Smooth muscle cell (in vitro differentiated cells): ENCODE data around the gene MOGAT3. TPM values are rescaled to one million over a fixed set of nuclear protein-coding genes. Genes with fewer than 3 reads are reported as not detected.
A peak's percentile ranks its signal among the peaks of the same experiment; 100 is the strongest.

Experiments used
- DNase-seq: peaks from one replicate; lab custom pipeline; 2025; ENCODE audit not compliant: unreplicated experiment; lab: John Stamatoyannopoulos, UW
- H2AFZ ChIP-seq: fragments of 200-600 bp; sonication (generic); 2 replicates; pipeline ENCODE4 v1.6.0; 2016; ENCODE audit warnings: antibody characterized with exemption, low read depth, mild to moderate bottlenecking
- H3F3A ChIP-seq: fragments of 200-600 bp; sonication (generic); 2 replicates; pipeline ENCODE4 v1.6.0; 2017; ENCODE audit warnings: antibody characterized with exemption, low read depth
- H3K27ac ChIP-seq: fragments of 200-600 bp; sonication (generic); 2 replicates; pipeline ENCODE4 v1.5.1; 2016; ENCODE audit warnings: low read depth, mild to moderate bottlenecking
- H3K27me3 ChIP-seq: fragments of 200-600 bp; sonication (generic); 2 replicates; pipeline ENCODE4 v1.6.1; 2016; ENCODE audit warnings: low read depth, mild to moderate bottlenecking
- H3K36me3 ChIP-seq: fragments of 200-600 bp; sonication (generic); 2 replicates; pipeline ENCODE4 v1.5.1; 2016; ENCODE audit warnings: low read depth
- H3K4me1 ChIP-seq: fragments of 200-600 bp; sonication (generic); 2 replicates; pipeline ENCODE4 v1.5.1; 2016; ENCODE audit warnings: low read depth
- H3K4me2 ChIP-seq: fragments of 200-600 bp; sonication (generic); 2 replicates; pipeline ENCODE4 v1.6.0; 2016; ENCODE audit warnings: mild to moderate bottlenecking
- H3K4me3 ChIP-seq: fragments of 200-600 bp; sonication (generic); 2 replicates; pipeline ENCODE4 v1.5.1; 2016; ENCODE audit warnings: mild to moderate bottlenecking
- H3K79me2 ChIP-seq: fragments of 200-600 bp; sonication (generic); 2 replicates; pipeline ENCODE4 v1.6.0; 2016; ENCODE audit warnings: low read depth, mild to moderate bottlenecking
- H3K9ac ChIP-seq: fragments of 200-600 bp; sonication (generic); 2 replicates; pipeline ENCODE4 v1.6.0; 2016; ENCODE audit warnings: low read depth
- H3K9me3 ChIP-seq: fragments of 200-600 bp; sonication (generic); replicated peaks from 2 replicates; pipeline ENCODE4 v1.5.1; 2016; ENCODE audit warnings: low read depth
- H4K20me1 ChIP-seq: fragments of 200-600 bp; sonication (generic); 2 replicates; pipeline ENCODE4 v1.6.0; 2016; ENCODE audit warnings: low read depth
- WGBS: methylation state at CpG from one replicate; pipeline ENCODE4 v1.1.7; 2016; ENCODE audit warnings: low lambda C conversion rate; 5-methylcytosine and 5-hydroxymethylcytosine counted together
- polyA plus RNA-seq: library from polyadenylated mRNA; unstranded; fragments of >200 nt; fragmentation: Nextera tagmentation; extraction: Ambion mirVana; gene quantifications from 2 replicates; pipeline ENCODE4 v1.2.1, GENCODE V29; 2016
- total RNA-seq: library from RNA; depleted of rRNA; stranded (reverse); fragments of >200 nt; gene quantifications from 2 replicates; pipeline ENCODE4 v1.2.3, GENCODE V29; 2014
- TF ChIP-seq, protein P1 (sequence below): fragments of 200-600 bp; sonication (generic); IDR thresholded peaks from 2 replicates; pipeline ENCODE4 v1.5.1; 2017; ENCODE audit warnings: borderline replicate concordance, mild to moderate bottlenecking, antibody characterized with exemption; ENCODE audit not compliant: insufficient read depth, poor library complexity, severe bottlenecking

MOGAT3 gene
- total and polyA plus RNA-seq, 2 experiments from 2014 or later = not detected

DNA sequence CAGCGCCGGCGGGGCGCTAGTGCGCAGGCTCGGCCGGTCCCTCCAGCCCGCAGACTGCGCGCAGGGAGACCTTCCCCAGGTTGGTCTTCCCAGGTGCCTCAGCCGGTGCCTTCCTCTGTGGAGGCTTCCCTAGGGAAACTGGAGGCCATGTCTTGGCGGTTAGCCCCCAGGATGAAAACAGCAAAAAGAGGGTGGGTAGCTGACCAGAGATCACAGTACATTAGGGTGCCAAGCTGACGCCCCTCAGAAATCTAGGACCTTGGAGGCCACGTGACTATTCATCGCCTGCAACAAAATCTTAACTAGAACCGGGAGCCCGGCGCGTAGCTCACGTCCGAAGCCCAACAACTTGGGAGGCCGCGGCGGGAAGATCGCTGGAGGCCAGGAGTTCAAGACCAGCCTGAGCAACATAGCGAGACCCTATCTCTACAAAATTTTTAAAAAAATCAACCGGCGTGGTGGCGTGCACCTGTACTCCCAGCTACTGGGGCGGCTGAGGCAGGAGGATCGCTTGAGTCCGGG lies 44.4 kb upstream of the MOGAT3 start:
- H3K27ac ChIP-seq = no peak overlapping the region
- WGBS = 49% methylated on average over 31 of the region's 32 CpGs
- H3K9me3 ChIP-seq = no peaks in the 10 kb centered on the region
- H3K27me3 ChIP-seq = no peaks in the 10 kb centered on the region
- peaks cover 60% of the 10 kb centered on the region for H3K79me2 ChIP-seq
- peak overlapping the region; percentile 94 for H3K4me2 ChIP-seq
- H3K4me3 ChIP-seq = peak overlapping the region; percentile 82
- H3K4me1 ChIP-seq = no peaks in the 10 kb centered on the region
- peaks cover 8% of the 10 kb centered on the region for H3F3A ChIP-seq
- TF ChIP-seq, protein P1, sequence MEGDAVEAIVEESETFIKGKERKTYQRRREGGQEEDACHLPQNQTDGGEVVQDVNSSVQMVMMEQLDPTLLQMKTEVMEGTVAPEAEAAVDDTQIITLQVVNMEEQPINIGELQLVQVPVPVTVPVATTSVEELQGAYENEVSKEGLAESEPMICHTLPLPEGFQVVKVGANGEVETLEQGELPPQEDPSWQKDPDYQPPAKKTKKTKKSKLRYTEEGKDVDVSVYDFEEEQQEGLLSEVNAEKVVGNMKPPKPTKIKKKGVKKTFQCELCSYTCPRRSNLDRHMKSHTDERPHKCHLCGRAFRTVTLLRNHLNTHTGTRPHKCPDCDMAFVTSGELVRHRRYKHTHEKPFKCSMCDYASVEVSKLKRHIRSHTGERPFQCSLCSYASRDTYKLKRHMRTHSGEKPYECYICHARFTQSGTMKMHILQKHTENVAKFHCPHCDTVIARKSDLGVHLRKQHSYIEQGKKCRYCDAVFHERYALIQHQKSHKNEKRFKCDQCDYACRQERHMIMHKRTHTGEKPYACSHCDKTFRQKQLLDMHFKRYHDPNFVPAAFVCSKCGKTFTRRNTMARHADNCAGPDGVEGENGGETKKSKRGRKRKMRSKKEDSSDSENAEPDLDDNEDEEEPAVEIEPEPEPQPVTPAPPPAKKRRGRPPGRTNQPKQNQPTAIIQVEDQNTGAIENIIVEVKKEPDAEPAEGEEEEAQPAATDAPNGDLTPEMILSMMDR = no peak
- H3K9ac ChIP-seq = peak overlapping the region; percentile 81
- DNase-seq = no peak
- H2AFZ ChIP-seq = peak overlapping the region; percentile 51
- H4K20me1 ChIP-seq = peaks cover 19% of the 10 kb centered on the region
- no peaks in the 10 kb centered on the region for H3K36me3 ChIP-seq

DNA sequence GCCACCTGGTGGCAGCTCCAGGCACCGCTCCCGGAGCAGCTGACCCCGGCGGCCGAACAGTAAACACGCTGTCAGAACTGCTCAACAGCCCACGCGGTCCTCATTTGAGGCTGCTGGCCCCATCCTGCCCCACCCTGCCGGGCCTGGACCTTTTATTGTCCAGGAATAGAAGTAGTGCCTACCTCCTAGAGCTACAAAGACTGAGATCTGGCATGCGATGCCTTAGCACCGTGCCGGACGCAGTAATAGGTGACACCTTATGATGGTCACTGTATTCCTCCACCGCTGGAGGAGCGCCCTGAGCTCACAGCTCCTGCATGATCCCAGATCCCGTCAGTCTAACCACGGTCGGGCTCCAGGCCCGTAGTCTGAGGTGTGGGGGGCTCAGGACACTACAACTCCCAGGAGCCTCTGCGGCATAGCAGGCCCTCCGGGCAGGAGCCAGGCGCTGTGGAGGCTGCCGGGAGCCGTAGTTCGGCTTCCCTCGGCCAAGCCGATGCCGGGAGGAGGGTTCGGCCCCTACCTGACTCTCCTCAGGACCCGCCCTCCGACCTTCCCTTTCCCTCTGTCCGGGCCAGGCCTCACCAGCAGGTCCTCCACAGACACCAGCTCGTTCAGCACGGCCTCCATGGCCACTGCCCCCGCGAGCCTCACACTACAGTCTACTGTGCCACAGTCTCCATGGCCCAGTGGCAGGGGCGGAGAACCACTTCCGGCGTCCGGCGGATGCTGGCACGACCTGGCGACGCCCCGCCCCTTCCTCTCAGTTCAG lies 43.7 kb upstream of the MOGAT3 start, which contains the start of gene FIS1:
FIS1 (minus strand) TSS at position 707 of the 772 bp plus-strand sequence; CDS start at position 630, 77 bp downstream.
- WGBS = 1% methylated on average over 44 of the region's 45 CpGs
- peaks cover 53% of the 10 kb centered on the region for H3K79me2 ChIP-seq
- H3K27me3 ChIP-seq = no peaks in the 10 kb centered on the region
- H2AFZ ChIP-seq = peak within 1 kb of the TSS; percentile 51
- peaks cover 14% of the 10 kb centered on the region for H4K20me1 ChIP-seq
- TF ChIP-seq, protein P1 = peak; percentile 84
- H3K4me2 ChIP-seq = peak within 1 kb of the TSS; percentile 94
- H3K36me3 ChIP-seq = no peaks in the 10 kb centered on the region
- DNase-seq = peak; percentile 83
- H3K4me3 ChIP-seq = peak within 1 kb of the TSS; percentile 82
- H3K4me1 ChIP-seq = no peaks in the 10 kb centered on the region
- peaks cover 8% of the 10 kb centered on the region for H3F3A ChIP-seq
- peak within 1 kb of the TSS; percentile 81 for H3K9ac ChIP-seq
- no peaks in the 10 kb centered on the region for H3K9me3 ChIP-seq
- H3K27ac ChIP-seq = peak within 1 kb of the TSS; percentile 89

DNA sequence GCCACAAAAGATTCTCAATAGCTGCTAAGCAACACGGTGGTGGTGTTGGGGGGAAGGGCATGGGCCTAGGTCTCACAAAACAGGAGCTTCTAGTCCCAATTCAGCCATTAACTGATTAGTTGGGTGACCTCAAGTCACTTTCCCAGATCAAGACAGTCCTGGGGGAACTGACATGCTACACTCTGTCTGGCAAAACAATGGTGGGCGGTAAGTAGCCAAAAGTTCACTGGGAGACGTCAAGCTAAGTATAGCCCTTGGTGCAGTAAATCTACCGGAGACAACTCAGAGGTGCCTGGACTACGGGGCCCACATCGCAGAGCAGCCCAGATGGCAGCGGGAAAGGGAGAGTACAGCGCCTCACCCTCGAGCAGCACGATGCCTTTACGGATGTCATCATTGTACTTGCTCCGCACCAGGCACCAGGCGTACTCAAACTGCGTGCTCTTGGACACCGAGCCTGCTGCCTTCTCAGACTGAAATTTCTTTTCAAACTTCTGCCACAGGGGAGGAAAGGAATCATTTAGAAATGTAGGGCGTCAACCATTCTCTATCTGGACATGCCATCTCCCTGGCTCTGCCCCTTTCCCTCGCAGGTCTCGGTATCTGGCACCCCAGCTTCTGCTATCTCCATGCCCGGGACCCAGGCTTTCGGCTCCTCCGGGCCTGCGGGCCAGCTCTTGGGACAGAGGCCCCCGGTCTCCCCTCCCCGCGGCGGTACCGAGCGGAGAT lies 43.0 kb upstream of the MOGAT3 start:
- DNase-seq = no peak
- Histone ChIP-seq H3K27ac (peak overlapping the region; percentile 89), H3K9ac (peak overlapping the region; percentile 81), H3K4me1 (no peaks in the 10 kb centered on the region), H3F3A (peaks cover 8% of the 10 kb centered on the region), H3K4me2 (peak overlapping the region; percentile 94), H2AFZ (no peak overlapping the region), H3K9me3 (no peaks in the 10 kb centered on the region), H3K79me2 (peaks cover 46% of the 10 kb centered on the region), H4K20me1 (peaks cover 14% of the 10 kb centered on the region), H3K4me3 (peak overlapping the region; percentile 82), H3K36me3 (no peaks in the 10 kb centered on the region), H3K27me3 (no peaks in the 10 kb centered on the region)
- 40% methylated on average over 28 of the region's 28 CpGs for WGBS
- TF ChIP-seq, protein P1 = no peak
